Measurements from ENCODE around the gene AIDA. TPM values are rescaled to one million over a fixed set of nuclear protein-coding genes. Genes with fewer than 3 reads are reported as not detected.

Gene AIDA
- total RNA-seq, 1 experiment from 2014 or later = 38.0 TPM

DNA sequence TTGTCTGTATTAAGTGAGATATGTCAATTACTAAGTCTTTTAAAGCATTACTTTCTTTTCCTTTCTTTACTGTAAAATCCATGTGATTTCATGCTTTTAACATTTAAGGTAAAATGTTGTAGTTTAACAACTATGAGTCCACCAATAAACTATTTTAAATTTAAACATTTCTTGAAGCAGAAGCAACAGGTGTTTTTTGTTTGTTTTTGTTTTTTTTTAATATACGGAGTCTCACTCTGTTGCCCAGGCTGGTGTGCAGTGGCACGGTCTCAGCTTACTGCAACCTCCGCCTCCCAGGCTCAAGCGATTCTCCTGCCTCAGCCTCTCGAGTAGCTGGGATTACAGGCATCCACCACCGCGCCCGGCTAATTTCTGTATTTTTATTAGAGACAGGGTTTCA lies 15.6 kb downstream of the AIDA start:
- Histone ChIP-seq H3K4me3 (ENCODE audit: low read length) (no peak overlapping the region), H3K9me3 (ENCODE audit: low read length) (no peaks in the 10 kb centered on the region), H3K79me2 (ENCODE audit: low read length) (peaks cover 5% of the 10 kb centered on the region; the same call in 1 of the 2 replicates), H3K4me2 (ENCODE audit: low read length) (no peak overlapping the region), H4K20me1 (ENCODE audit: low read length) (0 out of 2 replicates have a peak, but pooled peaks cover 3% of the 10 kb centered on the region), H3K36me3 (ENCODE audit: low read depth, low read length) (peaks cover 3% of the 10 kb centered on the region; the same call in 1 of the 2 replicates), H3K27me3 (ENCODE audit: low read length) (no peaks in the 10 kb centered on the region), H3K27ac (ENCODE audit: low read length) (no peak overlapping the region), H3K9me2 (replicated peaks; ENCODE audit: low read length) (no peaks in the 10 kb centered on the region), H3K4me1 (ENCODE audit: insufficient read depth, low read length) (no peaks in the 10 kb centered on the region), H3K9ac (ENCODE audit: low read length) (no peak overlapping the region), H2AFZ (ENCODE audit: low read length) (no peak overlapping the region), H3F3A (ENCODE audit: low read length, unreplicated experiment) (no peaks in the 10 kb centered on the region)
- intact Hi-C loops (cut with micrococcal nuclease) = no loop called here
- no peak for DNase-seq
- no peak for ATAC-seq
- TF ChIP-seq EZH2phosphoT487 (IDR thresholded peaks at IDR 0.05; ENCODE audit: borderline replicate concordance, low read length) (no peak), CTCF (conservative IDR thresholded peaks at IDR 0.05; ENCODE audit: low read depth, low read length) (no peak), EZH2 (IDR thresholded peaks at IDR 0.05; ENCODE audit: low read length, unreplicated experiment) (no peak)
- CTCF ChIA-PET = no interaction called here
- no TSS peak for BruUV-seq (replicated peaks)
- POLR2A ChIA-PET (ENCODE audit: unreplicated experiment) = interaction anchor here (0.7 kb wide), 1 partner anchor 13 kb away, joined by 4 read pairs; no protein-coding TSS in a partner anchor

DNA sequence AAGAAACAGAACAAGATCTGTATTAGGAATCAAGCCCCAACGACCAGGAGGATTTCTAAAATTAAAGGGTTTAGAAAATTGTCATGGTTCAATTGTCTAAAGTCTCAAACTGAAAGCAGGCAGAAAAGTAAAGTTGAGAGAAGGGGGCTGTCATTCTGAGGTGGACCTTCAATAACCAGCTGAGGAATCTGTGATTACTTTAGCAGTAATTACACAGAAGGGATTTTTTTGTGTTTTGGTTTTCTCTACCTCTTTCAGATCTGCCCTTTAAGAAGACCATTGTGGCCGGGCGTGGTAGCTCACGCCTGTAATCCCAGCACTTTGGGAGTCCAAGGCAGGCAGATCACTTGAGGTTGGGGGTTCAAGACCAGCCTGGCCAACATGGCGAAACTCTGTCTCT lies 17.4 kb downstream of the AIDA start:
- ATAC-seq (no peak), DNase-seq (no peak)
- ChIA-PET POLR2A (ENCODE audit: unreplicated experiment) (no interaction called here), CTCF (no interaction called here)
- Histone ChIP-seq H3K9me2 (replicated peaks; ENCODE audit: low read length) (no peaks in the 10 kb centered on the region), H3K9me3 (ENCODE audit: low read length) (no peaks in the 10 kb centered on the region), H3K27ac (ENCODE audit: low read length) (no peak overlapping the region), H3K4me2 (ENCODE audit: low read length) (no peak overlapping the region), H3K36me3 (ENCODE audit: low read depth, low read length) (peaks cover 3% of the 10 kb centered on the region; the same call in 1 of the 2 replicates), H3K4me3 (ENCODE audit: low read length) (no peak overlapping the region), H3K4me1 (ENCODE audit: insufficient read depth, low read length) (no peaks in the 10 kb centered on the region), H2AFZ (ENCODE audit: low read length) (no peak overlapping the region), H4K20me1 (ENCODE audit: low read length) (0 out of 2 replicates have a peak, but pooled peaks cover 3% of the 10 kb centered on the region), H3F3A (ENCODE audit: low read length, unreplicated experiment) (no peaks in the 10 kb centered on the region), H3K79me2 (ENCODE audit: low read length) (peaks cover 5% of the 10 kb centered on the region; the same call in 1 of the 2 replicates), H3K27me3 (ENCODE audit: low read length) (no peaks in the 10 kb centered on the region), H3K9ac (ENCODE audit: low read length) (no peak overlapping the region)
- no peak for TF ChIP-seq CTCF (conservative IDR thresholded peaks at IDR 0.05; ENCODE audit: low read depth, low read length)
- TF ChIP-seq EZH2phosphoT487 (IDR thresholded peaks at IDR 0.05; ENCODE audit: borderline replicate concordance, low read length) = no peak
- TF ChIP-seq EZH2 (IDR thresholded peaks at IDR 0.05; ENCODE audit: low read length, unreplicated experiment) = no peak
- no TSS peak for BruUV-seq (replicated peaks)
- intact Hi-C loops (cut with micrococcal nuclease) = no loop called here

DNA sequence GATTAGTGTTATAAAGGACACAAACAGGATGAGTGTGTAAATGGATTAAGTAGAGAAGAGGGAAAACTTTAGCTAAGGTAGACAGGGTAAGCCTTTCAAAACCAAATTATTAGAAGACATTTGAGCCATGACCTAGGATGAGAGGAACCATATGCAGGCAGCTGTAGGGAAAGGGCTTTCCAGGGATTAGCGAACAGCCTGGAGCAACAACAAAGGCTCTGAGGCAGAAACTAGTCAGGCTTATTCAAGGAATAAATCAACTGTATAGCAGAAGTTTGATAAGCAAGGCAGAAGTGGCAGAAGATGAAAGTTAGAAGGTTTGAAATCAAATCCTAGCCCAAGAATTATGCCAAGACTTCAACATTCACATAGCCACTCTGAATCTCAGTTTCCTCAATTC lies 21.3 kb downstream of the AIDA start:
- intact Hi-C loops (cut with micrococcal nuclease) = no loop called here
- H3K9me3 ChIP-seq (ENCODE audit: low read length) = no peaks in the 10 kb centered on the region
- H3K9me2 ChIP-seq (replicated peaks; ENCODE audit: low read length) = no peaks in the 10 kb centered on the region
- H3K79me2 ChIP-seq (ENCODE audit: low read length) = peaks cover 5% of the 10 kb centered on the region; the same call in 1 of the 2 replicates
- H4K20me1 ChIP-seq (ENCODE audit: low read length) = no peaks in the 10 kb centered on the region
- TSS peak; percentile 6 for BruUV-seq (replicated peaks)
- H3K9ac ChIP-seq (ENCODE audit: low read length) = no peak overlapping the region
- no peaks in the 10 kb centered on the region for H3F3A ChIP-seq (ENCODE audit: low read length, unreplicated experiment)
- ATAC-seq (no peak), DNase-seq (no peak)
- CTCF ChIA-PET = no interaction called here
- H3K4me3 ChIP-seq (ENCODE audit: low read length) = no peak overlapping the region
- POLR2A ChIA-PET (ENCODE audit: unreplicated experiment) = no interaction called here
- H2AFZ ChIP-seq (ENCODE audit: low read length) = no peak overlapping the region
- H3K27me3 ChIP-seq (ENCODE audit: low read length) = no peaks in the 10 kb centered on the region
- H3K4me2 ChIP-seq (ENCODE audit: low read length) = no peak overlapping the region
- no peaks in the 10 kb centered on the region for H3K4me1 ChIP-seq (ENCODE audit: insufficient read depth, low read length)
- TF ChIP-seq EZH2 (IDR thresholded peaks at IDR 0.05; ENCODE audit: low read length, unreplicated experiment) (no peak), EZH2phosphoT487 (IDR thresholded peaks at IDR 0.05; ENCODE audit: borderline replicate concordance, low read length) (no peak), CTCF (conservative IDR thresholded peaks at IDR 0.05; ENCODE audit: low read depth, low read length) (no peak)
- H3K36me3 ChIP-seq (ENCODE audit: low read depth, low read length) = peaks cover 9% of the 10 kb centered on the region; the same call in 1 of the 2 replicates
- H3K27ac ChIP-seq (ENCODE audit: low read length) = no peak overlapping the region
